ENCODE measurements around the gene TOMM40. TPM values are rescaled to one million over a fixed set of nuclear protein-coding genes. Genes with fewer than 3 reads are reported as not detected.
A peak's percentile ranks its signal among the peaks of the same experiment; 100 is the strongest.

The TOMM40 gene
- total and polyA plus RNA-seq, 2 of the 13 experiments (the other 11 are each of a cell fraction or from before 2014, with no cell fraction given): 72.0 to 110 TPM

GRCh38 chr19:44930088-44930487 lies 39.0 kb downstream of the TOMM40 start (continued):
- TF ChIP-seq SOX5 (CRISPR knock-in tag; IDR thresholded peaks at IDR 0.05; ENCODE audit: borderline replicate concordance) (0 out of 2 replicates have a peak, but pooled peaks have one; percentile 23), BHLHE40 (IDR thresholded peaks at IDR 0.05; ENCODE audit: low read length) (no peak), FOXM1 (CRISPR knock-in tag; IDR thresholded peaks at IDR 0.05) (no peak), YY1 (IDR thresholded peaks at IDR 0.05; ENCODE audit: insufficient read depth, insufficient replicate concordance, low read depth, low read length) (no peak), HNRNPL (IDR thresholded peaks at IDR 0.05; ENCODE audit: low read depth, low read length) (0 out of 2 replicates have a peak, but pooled peaks have one; percentile 51), ZNF761 (CRISPR knock-in tag; conservative IDR thresholded peaks at IDR 0.05) (no peak), KAT2B (IDR thresholded peaks at IDR 0.05; ENCODE audit: borderline replicate concordance, low read depth, low read length) (peak; percentile 78; the same call in 1 of the 2 replicates), HDAC2 (CRISPR knock-in tag; IDR thresholded peaks at IDR 0.05) (peak; percentile 15; the same call in 1 of the 2 replicates), ZNF710 (CRISPR knock-in tag; IDR thresholded peaks at IDR 0.05; ENCODE audit: borderline replicate concordance) (peak; percentile 98)

- POLR2A ChIA-PET: no interaction called here
These were observed 40.5 kb downstream of the TOMM40 start for GRCh38 chr19:44931541-44931940.

More at GRCh38 chr19:44931541-44931940, 40.5 kb downstream of the TOMM40 start:
- ATAC-seq: no peak
- in situ Hi-C loops (cut with HindIII; ENCODE audit: extremely low pct_ligation_motif_present, low pct_unique_long_range_greater_than_20kb) (no loop called here), intact Hi-C loops (cut with micrococcal nuclease; ENCODE audit: unreplicated experiment) (no loop called here)
- no peak overlapping the region for H3K4me2 ChIP-seq (ENCODE audit: low read depth, low read length)
- no peak overlapping the region for H2AFZ ChIP-seq (ENCODE audit: low read length)
- BruUV-seq (replicated peaks): no TSS peak
- CTCF ChIA-PET (ENCODE audit: low intra/inter-chr PET ratio, low total read pairs): no interaction called here
- H3K36me3 ChIP-seq (replicated peaks in 1 of 2; ENCODE audit: control insufficient read depth in 1 of 2, insufficient read depth in 2 of 2, low read length in 2 of 2): no peaks in the 10 kb centered on the region
- no peak overlapping the region for H3K27ac ChIP-seq (ENCODE audit: extremely low read length, insufficient read depth, low read length)
- TF ChIP-seq ZMYM3 (CRISPR knock-in tag; IDR thresholded peaks at IDR 0.05): 0 out of 2 replicates have a peak, but pooled peaks have one; percentile 45
- TF ChIP-seq ZNF768 (CRISPR knock-in tag; IDR thresholded peaks at IDR 0.05): peak; percentile 87
- no peak for TF ChIP-seq USF2 (IDR thresholded peaks at IDR 0.05; ENCODE audit: low read depth, low read length)
- TF ChIP-seq USF2 (CRISPR knock-in tag; IDR thresholded peaks at IDR 0.05; ENCODE audit: borderline replicate concordance): no peak
- H3K27me3 ChIP-seq (ENCODE audit: control insufficient read depth in 1 of 2, insufficient read depth in 2 of 2, low read length in 2 of 2): no peaks in the 10 kb centered on the region
- no peak overlapping the region for H3K9ac ChIP-seq (ENCODE audit: insufficient read depth, low read depth, low read length)
- no peak for FAIRE-seq
- peaks cover 77% of the 10 kb centered on the region for H3K4me1 ChIP-seq (ENCODE audit: insufficient read depth, low read length)
- no peak overlapping the region for H3K4me3 ChIP-seq (replicated peaks in 1 of 3; ENCODE audit: insufficient read depth in 1 of 3, low read depth in 2 of 3, low read length in 3 of 3)
- 96% methylated on average over 4 of the region's 4 CpGs for WGBS (ENCODE audit: low lambda C conversion rate)
- no peaks in the 10 kb centered on the region for H4K20me1 ChIP-seq (ENCODE audit: insufficient read depth, low read length)
- peaks cover 4% of the 10 kb centered on the region for H3K79me2 ChIP-seq (ENCODE audit: insufficient read depth, low read length)
- no peaks in the 10 kb centered on the region for H3K9me3 ChIP-seq (ENCODE audit: low read length)
- DNase-seq (ENCODE audit: low spot score): no peak

Data from HepG2 (cell line).